Endothelial cell of umbilical vein (primary cell): ENCODE data around the gene TSBP1.
"Not testable (repeated sequence)": the region's sequence is repeated elsewhere in the genome, so short reads cannot be mapped to it uniquely, and the experiment has no call there.

Experiments
- CTCF ChIP-seq, 2 donors: IDR thresholded peaks; 1 replicate in 1 of 2; 2 replicates in 1 of 2; pipeline ENCODE4 v1.5.1; 2011; ENCODE audit warnings: low read length in 2 of 2, mild to moderate bottlenecking in 2 of 2, moderate library complexity in 2 of 2, control low read depth in 1 of 2, inconsistent platforms in 1 of 2, low read depth in 1 of 2; ENCODE audit not compliant: insufficient read depth in 1 of 2; ENCODE audit errors: extremely low read depth in 1 of 2
- EZH2 ChIP-seq: IDR thresholded peaks from 2 replicates; pipeline ENCODE4 v1.6.1; 2012; ENCODE audit warnings: borderline replicate concordance, low read depth, mild to moderate bottlenecking, moderate library complexity, low read length, inconsistent platforms; ENCODE audit not compliant: severe bottlenecking
- FOS ChIP-seq: IDR thresholded peaks from 2 replicates; pipeline ENCODE4 v1.6.1; 2011; ENCODE audit warnings: mild to moderate bottlenecking, low read length, moderate library complexity, borderline replicate concordance; ENCODE audit not compliant: insufficient read depth
- JUN ChIP-seq: IDR thresholded peaks from 2 replicates; pipeline ENCODE4 v1.6.1; 2011; ENCODE audit warnings: borderline replicate concordance, low read depth; ENCODE audit not compliant: insufficient read length, insufficient read depth
- MYC ChIP-seq: IDR thresholded peaks from one replicate; pipeline ENCODE4 v1.6.1; 2011; ENCODE audit warnings: mild to moderate bottlenecking, low read depth, low read length
- POLR2A ChIP-seq: IDR thresholded peaks from 2 replicates; pipeline ENCODE4 v1.6.1; 2012; ENCODE audit warnings: low read depth, mild to moderate bottlenecking, control low read depth, low read length
- POLR2AphosphoS5 ChIP-seq: IDR thresholded peaks from 2 replicates; pipeline ENCODE4 v1.6.1; 2012; ENCODE audit warnings: low read depth, mild to moderate bottlenecking, control low read depth, low read length, moderate library complexity; ENCODE audit not compliant: insufficient read depth
- TF ChIP-seq, protein P1 (sequence below): IDR thresholded peaks from 2 replicates; pipeline ENCODE4 v1.6.1; 2011; ENCODE audit not compliant: insufficient read depth, insufficient read length

- TF ChIP-seq CTCF (IDR thresholded peaks at IDR 0.05; ENCODE audit: extremely low read depth in 1 of 2, insufficient read depth in 1 of 2, low read depth in 1 of 2, low read length in 2 of 2); JUN; EZH2; POLR2AphosphoS5; POLR2A; FOS; MYC: not testable (repeated sequence)
- TF ChIP-seq, protein P1, sequence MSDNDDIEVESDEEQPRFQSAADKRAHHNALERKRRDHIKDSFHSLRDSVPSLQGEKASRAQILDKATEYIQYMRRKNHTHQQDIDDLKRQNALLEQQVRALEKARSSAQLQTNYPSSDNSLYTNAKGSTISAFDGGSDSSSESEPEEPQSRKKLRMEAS, result not testable (repeated sequence)
Observed at GRCh38 chr6:32294980-32295379, 76.7 kb downstream of the TSBP1 start.
